Measurements from ENCODE around the gene PAWR.

PAWR gene

DNA sequence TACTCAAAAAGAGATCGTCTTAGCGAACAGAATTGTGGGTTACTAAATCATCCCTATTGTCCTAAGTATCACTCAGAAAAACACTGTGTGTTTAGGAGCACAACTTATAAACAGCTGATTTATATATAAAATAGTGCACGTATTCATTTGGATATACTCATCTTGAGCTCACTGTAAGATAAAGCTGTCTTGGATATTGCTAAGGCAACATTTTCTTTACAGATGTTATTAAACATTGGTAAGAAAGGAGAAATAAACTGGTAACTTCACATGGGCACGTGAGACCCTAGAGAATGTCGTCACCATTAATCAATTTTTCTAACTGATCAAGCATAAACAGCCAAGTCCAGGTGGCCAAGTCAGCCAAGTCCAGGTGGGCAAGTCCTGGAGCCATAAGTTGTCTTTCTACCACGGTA, 1.7 kb downstream of the PAWR start:
- no peak overlapping the region for H2AFZ ChIP-seq (ENCODE audit: insufficient read depth, low read length, poor library complexity)
- peak overlapping the region; percentile 58 for H3K14ac ChIP-seq (ENCODE audit: low read length)
- H3K36me3 ChIP-seq (ENCODE audit: control insufficient read depth in 1 of 2, insufficient read depth in 2 of 2, low read length in 2 of 2) = peaks cover 0 to 2% of the 10 kb centered on the region in 2 experiments
- peak overlapping the region; percentile 51 for H3K9ac ChIP-seq (ENCODE audit: low read length)
- peak overlapping the region; percentile 36 for H4K8ac ChIP-seq (ENCODE audit: low read depth, low read length)
- no peak overlapping the region for H4K12ac ChIP-seq (ENCODE audit: low read depth, low read length)
- peak overlapping the region; percentile 99 for H3K4me3 ChIP-seq (ENCODE audit: low read depth, low read length)
- peak overlapping the region; percentile 100 for H3K27ac ChIP-seq (ENCODE audit: low read depth, low read length)
- no peak overlapping the region for H2BK120ac ChIP-seq (ENCODE audit: insufficient read depth, low read length, poor library complexity)
- DNase-seq = no peak
- H3K23ac ChIP-seq (ENCODE audit: low read length) = no peak overlapping the region
- no peaks in the 10 kb centered on the region for H3K27me3 ChIP-seq (ENCODE audit: insufficient read depth, low read length)
- no peak overlapping the region for H2AK5ac ChIP-seq (ENCODE audit: low read length)
- no peak overlapping the region for H2BK12ac ChIP-seq (ENCODE audit: low read length)
- H3K18ac ChIP-seq (ENCODE audit: low read length) = no peak overlapping the region
- H2BK5ac ChIP-seq (ENCODE audit: low read depth, low read length, poor library complexity) = peak overlapping the region; percentile 91
- H3K79me2 ChIP-seq (ENCODE audit: control insufficient read depth, insufficient read depth, low read length, poor library complexity) = peaks cover 24% of the 10 kb centered on the region
- peaks cover 0 to 5% of the 10 kb centered on the region in 2 experiments for H3K4me1 ChIP-seq (ENCODE audit: control insufficient read depth in 1 of 2, insufficient read depth in 2 of 2, low read length in 2 of 2)
- no CpG with 5 or more reads among the region's 6 CpGs for WGBS (ENCODE audit: extremely low coverage, insufficient coverage, insufficient read length)
- H4K91ac ChIP-seq (ENCODE audit: low read depth, low read length) = no peak overlapping the region
- peak overlapping the region; percentile 97 for H3K4ac ChIP-seq (ENCODE audit: low read depth, low read length)
- H3K79me1 ChIP-seq (ENCODE audit: low read length) = peaks cover 24% of the 10 kb centered on the region
- peak overlapping the region; percentile 84 for H3K4me2 ChIP-seq (ENCODE audit: low read length)
- H3K9me3 ChIP-seq (ENCODE audit: insufficient read depth, low read depth, low read length) = no peaks in the 10 kb centered on the region

- H3K9me3 ChIP-seq (ENCODE audit: insufficient read depth, low read depth, low read length) = no peaks in the 10 kb centered on the region
- no peak overlapping the region for H3K9ac ChIP-seq (ENCODE audit: low read length)
- H3K4me3 ChIP-seq (ENCODE audit: low read depth, low read length) = no peak overlapping the region
- no peak overlapping the region for H4K91ac ChIP-seq (ENCODE audit: low read depth, low read length)
- H3K36me3 ChIP-seq (ENCODE audit: control insufficient read depth in 1 of 2, insufficient read depth in 2 of 2, low read length in 2 of 2) = peaks cover 0 to 2% of the 10 kb centered on the region in 2 experiments
- H3K79me1 ChIP-seq (ENCODE audit: low read length) = peaks cover 24% of the 10 kb centered on the region
- H3K18ac ChIP-seq (ENCODE audit: low read length) = no peak overlapping the region
- no peak overlapping the region for H4K12ac ChIP-seq (ENCODE audit: low read depth, low read length)
- peak overlapping the region; percentile 84 for H3K4me2 ChIP-seq (ENCODE audit: low read length)
- peaks cover 0 to 5% of the 10 kb centered on the region in 2 experiments for H3K4me1 ChIP-seq (ENCODE audit: control insufficient read depth in 1 of 2, insufficient read depth in 2 of 2, low read length in 2 of 2)
- H3K79me2 ChIP-seq (ENCODE audit: control insufficient read depth, insufficient read depth, low read length, poor library complexity) = peaks cover 24% of the 10 kb centered on the region
- H3K27ac ChIP-seq (ENCODE audit: low read depth, low read length) = no peak overlapping the region
- no peak for DNase-seq
- no peak overlapping the region for H2BK120ac ChIP-seq (ENCODE audit: insufficient read depth, low read length, poor library complexity)
- H2BK5ac ChIP-seq (ENCODE audit: low read depth, low read length, poor library complexity) = no peak overlapping the region
- H3K23ac ChIP-seq (ENCODE audit: low read length) = no peak overlapping the region
- no peaks in the 10 kb centered on the region for H3K27me3 ChIP-seq (ENCODE audit: insufficient read depth, low read length)
- no peak overlapping the region for H3K4ac ChIP-seq (ENCODE audit: low read depth, low read length)
- H4K8ac ChIP-seq (ENCODE audit: low read depth, low read length) = no peak overlapping the region
- no peak overlapping the region for H2AFZ ChIP-seq (ENCODE audit: insufficient read depth, low read length, poor library complexity)
- no peak overlapping the region for H3K14ac ChIP-seq (ENCODE audit: low read length)
- no CpG with 5 or more reads among the region's 6 CpGs for WGBS (ENCODE audit: extremely low coverage, insufficient coverage, insufficient read length)
- H2BK12ac ChIP-seq (ENCODE audit: low read length) = no peak overlapping the region
- H2AK5ac ChIP-seq (ENCODE audit: low read length) = no peak overlapping the region
These were observed 2.2 kb downstream of the PAWR start for GRCh38 chr12:79688376-79689060.

- no peak overlapping the region for H2AFZ ChIP-seq (ENCODE audit: insufficient read depth, low read length, poor library complexity)
- H3K9me3 ChIP-seq (ENCODE audit: insufficient read depth, low read depth, low read length) = no peaks in the 10 kb centered on the region
- H2BK12ac ChIP-seq (ENCODE audit: low read length) = no peak overlapping the region
- peaks cover 24% of the 10 kb centered on the region for H3K79me1 ChIP-seq (ENCODE audit: low read length)
- H3K27ac ChIP-seq (ENCODE audit: low read depth, low read length) = no peak overlapping the region
- peak overlapping the region; percentile 57 for H3K4me2 ChIP-seq (ENCODE audit: low read length)
- no peaks in the 10 kb centered on the region for H3K27me3 ChIP-seq (ENCODE audit: insufficient read depth, low read length)
- WGBS (ENCODE audit: extremely low coverage, insufficient coverage, insufficient read length) = no CpG with 5 or more reads among the region's 3 CpGs
- DNase-seq = no peak
- H3K79me2 ChIP-seq (ENCODE audit: control insufficient read depth, insufficient read depth, low read length, poor library complexity) = peaks cover 24% of the 10 kb centered on the region
- H4K91ac ChIP-seq (ENCODE audit: low read depth, low read length) = no peak overlapping the region
- no peak overlapping the region for H4K12ac ChIP-seq (ENCODE audit: low read depth, low read length)
- H3K4me1 ChIP-seq (ENCODE audit: control insufficient read depth in 1 of 2, insufficient read depth in 2 of 2, low read length in 2 of 2) = peaks cover 0 to under 1% of the 10 kb centered on the region in 2 experiments
- H2BK120ac ChIP-seq (ENCODE audit: insufficient read depth, low read length, poor library complexity) = no peak overlapping the region
- no peak overlapping the region for H2BK5ac ChIP-seq (ENCODE audit: low read depth, low read length, poor library complexity)
- H3K14ac ChIP-seq (ENCODE audit: low read length) = no peak overlapping the region
- H3K4ac ChIP-seq (ENCODE audit: low read depth, low read length) = no peak overlapping the region
- no peak overlapping the region for H3K4me3 ChIP-seq (ENCODE audit: low read depth, low read length)
- no peak overlapping the region for H2AK5ac ChIP-seq (ENCODE audit: low read length)
- H3K23ac ChIP-seq (ENCODE audit: low read length) = no peak overlapping the region
- no peak overlapping the region for H3K18ac ChIP-seq (ENCODE audit: low read length)
- peaks cover 0 to 2% of the 10 kb centered on the region in 2 experiments for H3K36me3 ChIP-seq (ENCODE audit: control insufficient read depth in 1 of 2, insufficient read depth in 2 of 2, low read length in 2 of 2)
- no peak overlapping the region for H3K9ac ChIP-seq (ENCODE audit: low read length)
- H4K8ac ChIP-seq (ENCODE audit: low read depth, low read length) = no peak overlapping the region
These were observed 3.0 kb downstream of the PAWR start for GRCh38 chr12:79687711-79688260.

- no peak overlapping the region for H3K27ac ChIP-seq (ENCODE audit: low read depth, low read length)
- no peak overlapping the region for H4K91ac ChIP-seq (ENCODE audit: low read depth, low read length)
- WGBS (ENCODE audit: extremely low coverage, insufficient coverage, insufficient read length) = no CpG with 5 or more reads among the region's 2 CpGs
- no peak overlapping the region for H3K14ac ChIP-seq (ENCODE audit: low read length)
- H3K18ac ChIP-seq (ENCODE audit: low read length) = no peak overlapping the region
- H2BK5ac ChIP-seq (ENCODE audit: low read depth, low read length, poor library complexity) = no peak overlapping the region
- no peak overlapping the region for H3K23ac ChIP-seq (ENCODE audit: low read length)
- no peaks in the 10 kb centered on the region for H3K9me3 ChIP-seq (ENCODE audit: insufficient read depth, low read depth, low read length)
- H3K4me1 ChIP-seq (ENCODE audit: control insufficient read depth in 1 of 2, insufficient read depth in 2 of 2, low read length in 2 of 2) = peaks cover 0 to 2% of the 10 kb centered on the region in 2 experiments
- peaks cover 15% of the 10 kb centered on the region for H3K79me1 ChIP-seq (ENCODE audit: low read length)
- H4K8ac ChIP-seq (ENCODE audit: low read depth, low read length) = no peak overlapping the region
- peaks cover 20% of the 10 kb centered on the region for H3K79me2 ChIP-seq (ENCODE audit: control insufficient read depth, insufficient read depth, low read length, poor library complexity)
- H2AFZ ChIP-seq (ENCODE audit: insufficient read depth, low read length, poor library complexity) = no peak overlapping the region
- H2BK12ac ChIP-seq (ENCODE audit: low read length) = no peak overlapping the region
- H4K12ac ChIP-seq (ENCODE audit: low read depth, low read length) = no peak overlapping the region
- peaks cover 0 to 2% of the 10 kb centered on the region in 2 experiments for H3K36me3 ChIP-seq (ENCODE audit: control insufficient read depth in 1 of 2, insufficient read depth in 2 of 2, low read length in 2 of 2)
- H3K4me2 ChIP-seq (ENCODE audit: low read length) = peak overlapping the region; percentile 50
- no peaks in the 10 kb centered on the region for H3K27me3 ChIP-seq (ENCODE audit: insufficient read depth, low read length)
- no peak overlapping the region for H3K4me3 ChIP-seq (ENCODE audit: low read depth, low read length)
- H3K4ac ChIP-seq (ENCODE audit: low read depth, low read length) = peak overlapping the region; percentile 30
- H2AK5ac ChIP-seq (ENCODE audit: low read length) = no peak overlapping the region
- H3K9ac ChIP-seq (ENCODE audit: low read length) = no peak overlapping the region
- H2BK120ac ChIP-seq (ENCODE audit: insufficient read depth, low read length, poor library complexity) = no peak overlapping the region
- no peak for DNase-seq
These were observed 4.6 kb downstream of the PAWR start for GRCh38 chr12:79686171-79686570.

Measured in trophoblast cell (in vitro differentiated cells and primary cell).